Prostate gland (tissue), 2 donors: ENCODE data around the gene TBC1D5.

ENCODE experiments used
- CTCF ChIP-seq, 4 experiments: fragments of 200-600 bp in 2 of 4; fragments of 450-650 bp in 2 of 4; sonication (generic) in 2 of 4; IDR thresholded peaks; 1 replicate in 3 of 4; 2 replicates in 1 of 4; pipeline ENCODE4 v1.5.1; 2016 to 2019; ENCODE audit warnings: antibody characterized with exemption in 4 of 4, mild to moderate bottlenecking in 2 of 4, moderate library complexity in 2 of 4
- POLR2A ChIP-seq: fragments of 450-650 bp; IDR thresholded peaks from one replicate; pipeline ENCODE4 v1.6.1; 2016; ENCODE audit warnings: antibody characterized with exemption, mild to moderate bottlenecking
- POLR2AphosphoS5 ChIP-seq: sonication (generic); formaldehyde crosslinking; IDR thresholded peaks from one replicate; pipeline ENCODE4 v1.6.1; 2017; ENCODE audit warnings: antibody characterized with exemption

GRCh38 chr3:17553080-17553479, 189.4 kb downstream of the TBC1D5 start:
- TF ChIP-seq POLR2A: no peak
- no peak for TF ChIP-seq CTCF (IDR thresholded peaks at IDR 0.05)
- TF ChIP-seq POLR2AphosphoS5: peak; percentile 43
